ENCODE results near the gene HOXB8.
A peak's percentile ranks its signal among the peaks of the same experiment; 100 is the strongest.

Gene HOXB8

DNA sequence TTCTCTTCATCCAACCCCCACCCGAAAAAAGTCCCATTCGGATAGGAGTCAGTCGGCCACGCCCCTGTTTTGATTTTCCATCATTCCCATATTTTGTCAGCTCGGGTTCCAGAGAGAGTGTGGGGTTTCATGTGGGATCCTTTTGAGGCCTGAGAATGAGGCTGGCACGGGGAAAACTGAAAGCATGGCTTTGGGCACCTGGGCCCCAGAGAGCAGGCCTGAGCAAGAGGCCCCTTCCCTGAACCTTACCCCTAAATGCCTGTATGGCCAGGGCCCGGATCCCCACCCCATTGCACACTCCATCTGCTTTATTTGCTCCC lies 32.4 kb downstream of the HOXB8 start:
- no peak for DNase-seq

DNA sequence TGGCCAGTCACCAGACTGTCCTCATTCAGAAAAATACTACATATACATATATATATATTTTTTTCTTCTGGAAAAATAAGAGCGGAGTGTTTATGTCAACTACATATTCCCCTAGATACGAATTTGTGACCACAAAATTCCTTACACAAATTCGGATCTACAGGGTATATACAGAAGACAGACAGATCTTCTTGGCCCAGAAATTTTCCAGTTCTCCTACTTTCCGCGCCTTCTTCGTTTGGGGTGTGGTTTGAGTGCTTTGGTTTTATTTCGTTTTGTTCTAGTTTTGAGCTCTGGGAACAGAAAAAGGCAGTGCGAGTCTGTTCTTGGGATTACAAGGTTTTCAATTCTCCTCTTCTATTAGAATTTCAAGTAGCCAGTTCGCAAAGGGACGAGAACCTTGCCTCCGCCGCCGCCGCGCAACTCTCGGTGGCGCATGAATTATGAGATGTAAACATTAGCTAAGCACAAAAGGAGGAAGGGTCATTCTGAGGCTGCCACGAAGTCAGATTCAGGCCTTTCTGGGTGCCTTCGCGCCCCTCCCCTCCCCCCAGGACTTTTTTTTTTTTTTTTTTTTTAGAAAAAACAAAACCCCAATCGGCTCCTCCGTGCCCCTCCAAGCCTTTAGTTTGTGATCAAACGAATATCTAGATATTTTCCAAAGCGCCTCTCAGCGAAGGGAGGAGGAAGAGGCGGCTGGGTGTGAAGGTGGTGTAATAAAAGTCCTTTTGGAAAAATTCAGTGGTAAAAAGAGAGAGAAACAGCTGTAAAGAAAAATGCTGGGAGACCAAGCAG lies 35.1 kb downstream of the HOXB8 start:
- no peak for DNase-seq

DNA sequence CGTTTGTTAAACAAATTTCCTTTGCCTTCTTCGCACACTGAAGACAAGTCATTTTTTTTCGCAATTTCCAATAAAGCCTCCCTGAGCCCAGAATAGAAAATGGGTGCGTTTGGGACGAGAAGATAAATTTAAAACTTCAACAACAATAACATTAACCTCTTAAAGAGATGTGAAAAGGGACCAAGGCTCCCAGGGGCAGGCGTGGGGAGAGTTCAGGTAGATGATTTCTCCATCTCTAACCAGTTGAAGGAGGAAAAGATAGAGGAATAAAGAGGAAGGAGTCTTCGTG lies 35.7 kb downstream of the HOXB8 start:
- DNase-seq: no peak

DNA sequence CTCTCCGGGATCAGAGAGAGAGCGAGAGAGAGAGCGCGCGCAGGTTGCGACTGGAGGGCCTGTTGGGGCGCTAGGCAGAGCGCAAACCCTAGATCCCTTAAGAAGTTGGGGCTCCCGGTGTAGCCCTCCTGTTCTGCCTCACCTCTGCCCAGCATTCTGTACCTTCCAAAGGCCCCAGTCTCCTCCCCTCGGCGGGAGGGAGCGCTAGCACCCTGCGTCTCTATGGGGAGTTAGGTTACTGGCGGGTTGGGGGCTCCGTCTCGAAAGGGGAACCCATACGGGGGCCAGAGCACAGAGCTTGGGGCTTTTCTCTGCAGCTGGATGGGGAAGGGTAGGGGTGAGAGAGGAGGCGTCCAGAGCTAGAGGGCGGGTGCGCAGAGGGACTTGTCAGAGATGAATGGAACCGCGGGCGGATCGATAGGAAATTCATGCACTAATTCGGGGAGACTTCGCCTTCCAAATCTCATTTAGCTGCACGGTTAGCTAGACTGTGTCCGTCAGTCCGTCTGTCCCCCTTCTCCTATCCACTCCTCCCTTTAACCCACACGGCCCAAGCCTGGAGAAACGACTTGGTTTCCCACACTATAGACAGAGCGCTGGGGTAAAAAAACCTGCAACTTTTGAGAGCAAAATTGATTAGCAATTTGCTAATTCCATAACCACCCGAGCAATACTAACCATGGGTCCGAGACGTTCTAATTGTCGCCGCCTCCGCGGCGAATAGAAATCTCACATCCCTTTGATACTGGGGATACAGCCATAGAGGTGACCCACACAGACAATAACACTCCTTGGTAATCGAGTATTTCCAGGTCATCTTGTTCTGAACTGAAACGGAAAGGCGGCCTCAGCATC lies 36.2 kb downstream of the HOXB8 start:
- peak; percentile 32 for DNase-seq

DNA sequence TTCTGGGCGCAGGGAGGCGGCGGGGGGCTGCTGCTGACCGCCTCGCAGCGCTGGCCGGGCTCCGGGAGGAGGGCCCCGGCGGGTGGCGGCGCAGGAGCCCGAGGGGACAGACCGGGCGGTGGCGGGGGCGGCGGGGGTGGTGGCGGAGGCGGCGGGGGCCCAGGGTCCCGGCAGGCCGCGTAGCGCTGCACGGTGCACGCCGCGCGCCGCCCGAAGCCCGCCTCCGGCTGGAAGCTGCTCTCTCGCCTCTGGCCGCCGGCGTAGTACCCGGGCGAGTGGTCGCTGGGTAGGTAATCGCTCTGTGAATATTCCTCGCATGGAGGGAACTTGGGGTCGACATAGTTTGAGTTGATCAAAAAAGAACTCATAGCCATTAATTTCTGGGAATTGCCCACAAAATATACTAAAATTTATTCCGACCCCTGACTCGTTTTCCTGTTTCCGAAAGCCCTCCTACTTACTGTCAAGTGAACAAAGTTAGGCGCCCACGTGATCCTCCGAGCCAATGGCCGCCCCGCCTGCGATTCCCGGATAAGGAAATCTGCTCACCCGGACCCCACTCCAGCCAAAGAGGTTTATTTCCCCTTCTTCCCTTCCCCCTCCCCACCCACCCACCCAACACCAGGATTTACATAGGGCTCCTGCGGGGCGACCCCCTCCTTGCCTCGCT lies 37.0 kb downstream of the HOXB8 start, which contains the start of gene HOXB4:
TSS of gene HOXB4 (minus strand) at position 405 of the 670 bp plus-strand sequence. CDS start at position 374, 31 bp downstream.
- peak; percentile 69 for DNase-seq

DNA sequence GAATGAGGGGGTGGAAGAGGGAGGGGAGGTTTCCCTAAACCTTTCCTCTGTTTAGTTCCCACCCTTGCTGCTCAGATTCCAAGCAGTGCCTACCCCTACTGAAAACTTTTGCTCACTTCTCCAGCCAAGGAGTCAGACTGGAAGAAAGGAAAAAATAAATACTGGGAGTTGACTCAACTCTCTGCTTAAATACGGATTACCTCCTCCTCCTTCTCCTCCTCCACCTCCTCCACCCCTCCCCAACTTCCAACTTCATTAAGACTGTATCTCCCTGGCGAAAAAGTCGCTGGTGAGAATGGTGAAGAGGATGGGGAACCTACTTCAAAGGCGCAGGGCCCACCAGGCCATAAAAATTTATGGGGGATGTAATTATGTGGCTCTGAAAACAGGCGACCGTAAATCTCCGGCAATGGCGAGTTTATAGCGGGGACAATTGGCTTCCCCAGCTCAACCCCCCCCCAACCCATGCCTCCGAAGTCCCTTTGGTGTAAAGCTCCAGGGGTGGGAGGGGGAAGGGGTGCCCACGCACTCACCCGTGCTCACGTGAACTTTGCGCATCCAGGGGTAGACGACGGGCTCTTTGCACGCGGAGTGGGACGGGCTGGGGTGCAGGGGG lies 37.7 kb downstream of the HOXB8 start:
- DNase-seq: no peak

DNA sequence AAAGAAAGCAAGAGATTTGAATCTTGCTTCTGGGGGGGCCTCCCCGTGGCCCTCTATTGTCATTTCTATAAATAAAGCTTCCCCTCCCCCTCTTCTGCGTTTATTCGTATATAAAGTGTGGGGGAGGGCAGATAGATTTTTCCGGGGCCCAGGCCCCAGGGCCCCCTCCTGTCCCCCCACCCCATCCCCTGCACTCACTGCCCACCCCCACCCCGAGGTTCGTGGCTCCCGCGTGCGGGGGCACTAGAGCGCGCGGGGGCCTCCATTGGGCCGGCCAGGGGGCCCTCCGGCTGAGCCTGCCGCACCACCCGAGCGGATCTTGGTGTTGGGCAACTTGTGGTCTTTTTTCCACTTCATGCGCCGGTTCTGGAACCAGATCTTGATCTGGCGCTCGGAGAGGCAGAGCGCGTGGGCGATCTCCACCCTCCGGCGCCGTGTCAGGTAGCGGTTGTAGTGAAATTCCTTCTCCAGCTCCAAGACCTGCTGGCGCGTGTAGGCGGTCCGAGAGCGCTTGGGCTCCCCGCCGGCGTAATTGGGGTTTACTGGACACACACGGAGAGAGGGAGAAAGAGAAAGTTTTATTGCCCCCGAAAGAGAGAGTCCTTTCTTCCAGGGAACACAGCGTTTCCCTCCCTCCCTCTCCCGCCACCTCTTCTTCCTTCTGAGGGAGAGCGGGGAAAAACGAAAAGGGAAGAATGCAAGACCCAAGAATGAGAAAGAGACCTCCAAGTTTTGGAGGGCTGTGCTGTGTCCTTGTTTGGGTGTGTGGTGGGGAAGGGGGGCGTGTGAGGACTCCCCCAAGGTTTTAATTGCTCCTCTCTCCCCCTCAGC lies 38.4 kb downstream of the HOXB8 start:
- DNase-seq: no peak

DNA sequence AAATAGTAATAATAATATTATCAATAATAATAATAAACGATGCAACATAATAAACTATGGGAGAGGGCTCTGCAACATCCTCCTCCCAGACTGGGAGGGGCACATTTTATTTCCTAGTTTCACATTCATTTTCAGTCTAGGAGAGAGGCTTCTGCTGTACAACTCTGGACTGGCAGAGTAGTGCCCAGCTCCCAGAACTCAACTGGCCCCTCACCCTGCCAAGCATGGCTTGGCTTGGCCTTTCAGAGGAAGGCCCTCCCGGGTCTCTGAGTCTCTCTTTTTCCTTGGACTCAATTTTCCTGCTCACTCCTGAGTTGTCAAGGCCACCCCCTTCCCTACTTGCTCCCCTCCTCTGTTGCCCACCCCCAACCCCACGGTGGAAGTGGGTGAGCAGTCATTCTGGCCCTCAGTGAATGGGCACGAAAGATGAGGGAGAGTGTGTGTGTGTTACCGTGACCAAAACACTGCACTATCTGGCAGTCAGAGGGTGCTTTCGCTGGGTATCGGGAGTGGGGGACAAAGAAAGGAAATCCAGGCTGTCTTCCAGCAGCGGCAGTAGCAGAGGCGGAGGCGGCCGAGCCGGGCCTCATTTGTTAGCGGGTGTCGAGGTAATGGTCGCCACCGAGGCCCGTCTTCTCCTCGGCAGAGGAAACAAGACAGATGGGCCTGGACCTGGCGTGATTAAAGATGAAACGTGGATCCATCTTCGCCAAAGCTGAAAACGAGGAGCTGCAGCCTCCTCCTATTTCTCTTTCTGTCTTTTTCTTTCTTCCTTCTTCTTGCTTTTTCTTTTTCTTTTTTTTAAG lies 39.2 kb downstream of the HOXB8 start:
- DNase-seq: no peak

DNA sequence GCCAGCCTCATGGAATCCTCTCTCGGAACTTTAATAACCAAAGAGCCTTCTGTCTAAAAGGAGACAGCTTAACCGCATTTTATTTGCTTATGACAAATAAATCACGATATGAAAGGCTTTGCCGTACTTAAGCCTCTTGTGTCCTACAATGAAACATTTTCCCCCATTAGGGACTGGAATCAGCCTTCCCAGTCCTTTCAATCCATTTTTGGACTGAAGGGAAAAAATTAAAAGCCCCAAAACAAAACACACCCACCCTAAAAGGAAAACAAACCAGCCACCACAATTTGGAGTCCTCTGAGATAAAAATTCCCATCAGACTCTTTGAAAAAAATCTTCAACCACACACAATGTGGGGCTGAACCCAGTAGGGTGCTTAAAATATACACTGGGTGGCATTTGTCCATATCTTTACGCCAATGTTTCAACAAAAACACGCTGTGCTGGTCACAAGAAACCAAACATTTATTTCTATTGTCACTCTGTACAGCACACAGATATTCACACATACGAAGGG lies 40.0 kb downstream of the HOXB8 start:
- no peak for DNase-seq

DNA sequence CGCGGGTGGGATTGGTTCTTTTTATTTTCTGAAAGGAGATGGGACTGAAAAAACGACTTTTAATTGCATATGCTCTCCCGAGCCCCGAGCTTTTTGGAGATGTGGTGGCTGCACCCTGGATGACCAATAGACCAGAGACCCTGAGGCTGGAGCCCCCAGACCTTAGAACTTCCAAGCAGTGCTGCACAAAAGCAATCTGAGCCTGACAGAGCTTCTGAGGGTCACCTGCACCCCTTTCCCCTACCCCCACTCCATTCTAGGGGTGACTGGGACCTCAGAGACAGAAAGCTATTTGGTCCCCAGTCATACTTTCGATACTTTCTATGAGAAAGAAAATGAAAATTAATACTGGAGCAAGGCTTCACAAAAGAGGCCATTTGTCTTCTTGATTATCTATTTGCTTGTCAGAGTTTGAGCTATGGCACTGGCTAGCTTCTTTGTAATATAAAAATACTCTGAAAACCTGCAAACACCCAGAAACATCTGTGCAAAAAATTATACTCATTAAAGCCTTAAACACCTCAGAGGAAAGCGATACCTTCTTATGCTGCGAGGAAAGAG lies 40.5 kb downstream of the HOXB8 start:
- no peak for DNase-seq

DNA sequence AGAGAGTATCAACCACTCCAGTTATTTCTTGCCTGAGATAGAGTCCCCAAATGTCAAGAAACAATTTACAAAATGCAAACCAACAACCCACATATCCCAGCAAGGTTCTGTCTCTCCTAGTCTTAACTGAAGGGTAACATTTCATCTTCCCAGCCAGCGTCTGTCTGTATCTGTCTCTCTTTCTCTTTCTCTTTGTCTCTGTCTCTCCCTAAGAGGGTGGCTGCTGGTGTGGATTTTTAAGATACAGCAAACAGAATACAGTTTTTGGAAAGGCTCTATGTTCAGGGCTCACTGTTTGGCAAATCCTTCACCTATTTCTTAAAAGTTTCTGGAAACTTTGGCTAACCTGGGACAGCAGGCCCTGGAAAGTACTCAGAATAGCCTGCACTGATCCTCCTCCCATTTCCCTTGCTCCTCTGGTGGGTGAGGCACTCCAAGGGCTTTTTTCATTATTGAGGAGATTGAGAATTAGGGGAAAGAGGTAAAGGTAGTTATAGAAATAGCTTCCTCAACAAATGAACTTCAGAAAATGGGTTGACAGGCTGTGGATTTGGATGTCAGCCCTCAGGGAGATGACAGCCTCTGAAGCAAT lies 43.2 kb downstream of the HOXB8 start:
- no peak for DNase-seq

DNA sequence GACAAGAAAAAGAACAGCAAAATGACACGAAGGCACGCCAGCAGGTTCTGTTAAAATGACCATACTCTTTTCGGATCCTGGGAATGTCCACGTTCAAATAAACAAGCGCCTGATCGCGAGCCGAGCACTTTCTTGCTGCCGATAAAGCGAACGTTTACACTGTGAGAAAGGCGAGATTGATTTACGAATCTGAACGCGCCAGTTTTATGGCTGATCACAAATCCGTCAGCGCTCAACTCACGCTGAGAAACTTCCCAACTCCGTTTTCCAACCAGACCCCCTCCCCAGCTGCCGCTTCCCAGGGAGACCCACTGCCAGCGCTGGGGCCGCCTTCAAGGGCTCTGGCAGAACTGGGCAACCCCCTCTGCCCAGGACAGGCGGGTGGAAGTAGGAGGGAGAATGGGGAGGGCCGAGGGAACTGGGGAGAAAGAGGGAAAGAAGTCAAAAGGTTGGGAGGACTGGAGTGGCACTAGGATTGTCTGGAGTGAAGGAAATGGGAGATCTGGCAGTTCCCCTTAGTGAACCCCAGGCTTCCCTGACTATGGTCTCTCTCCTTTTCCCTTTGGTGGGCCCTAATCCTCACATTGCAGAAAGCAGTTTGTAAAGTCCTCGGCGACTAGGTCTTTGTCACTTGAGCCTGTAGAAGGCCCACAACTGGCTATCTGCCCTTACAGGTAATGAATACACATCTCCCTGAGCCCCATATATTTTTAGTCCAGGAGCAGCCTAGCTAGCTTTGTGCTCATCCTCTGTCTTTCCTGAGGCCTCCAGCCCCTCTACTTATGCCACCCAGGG lies 43.9 kb downstream of the HOXB8 start:
- DNase-seq: no peak

DNA sequence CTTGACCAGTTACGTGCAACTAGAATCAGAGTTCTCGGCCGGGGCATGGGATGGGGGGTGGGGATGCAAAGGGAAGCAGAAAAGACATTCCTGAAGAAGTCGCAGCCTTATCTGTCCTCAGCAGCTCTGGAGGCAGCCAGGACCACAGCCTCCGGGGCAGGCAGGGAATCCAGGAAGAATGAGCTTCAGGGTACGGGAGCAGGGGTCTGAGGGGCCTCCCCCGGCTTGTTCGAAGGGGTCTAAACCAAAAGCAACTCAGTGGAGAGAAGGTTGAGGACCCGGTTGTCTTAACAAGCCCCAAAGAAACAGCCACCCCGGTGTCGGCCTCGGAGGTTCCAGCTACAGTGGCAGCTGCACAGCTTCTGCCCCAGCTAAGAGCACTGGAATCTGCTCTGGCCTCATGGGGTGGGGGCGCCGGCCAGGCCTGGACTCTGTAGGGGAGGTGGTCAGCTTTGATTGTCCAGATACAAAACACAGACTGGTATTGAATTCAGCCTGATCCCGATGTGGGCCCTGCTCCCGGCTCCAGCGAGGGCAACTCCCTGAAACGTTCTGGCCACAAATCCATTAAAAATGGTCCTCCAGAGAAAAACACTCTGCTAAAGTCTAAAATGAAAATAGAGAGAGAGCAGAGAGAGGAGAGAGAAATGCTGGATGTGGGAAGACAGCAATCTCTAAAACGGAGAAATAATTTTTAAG lies 44.6 kb downstream of the HOXB8 start:
- DNase-seq: no peak

DNA sequence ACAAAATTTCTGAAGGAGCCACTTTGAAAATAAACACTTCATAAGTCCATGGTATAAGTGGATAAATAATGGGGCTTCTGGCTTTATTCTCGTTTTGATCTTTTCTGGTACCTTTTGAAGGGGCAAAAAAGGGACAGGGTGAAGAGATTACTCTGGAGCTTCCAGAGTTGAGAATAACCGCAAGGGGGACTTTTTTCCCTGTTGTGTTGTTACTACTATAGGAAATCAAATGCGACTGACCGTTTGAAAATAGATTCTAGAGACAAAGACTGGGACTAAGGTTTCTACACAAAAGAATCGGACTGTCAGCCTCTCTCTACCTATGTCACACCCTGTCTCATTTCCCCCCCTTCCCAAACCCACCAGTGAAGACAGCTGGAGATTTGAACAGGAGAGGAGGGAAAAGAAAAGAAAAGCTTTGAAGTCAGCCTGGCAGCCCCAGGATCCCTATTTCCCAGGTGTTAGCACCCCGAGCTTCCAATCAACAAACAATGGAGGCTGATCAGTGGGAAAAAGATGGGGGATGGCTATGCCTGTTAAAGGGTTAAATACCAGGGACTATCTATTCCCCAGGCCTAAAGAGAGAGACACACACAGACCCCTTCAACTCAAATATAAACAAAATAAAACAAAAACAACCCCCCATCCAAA lies 45.3 kb downstream of the HOXB8 start:
- DNase-seq: no peak

DNA sequence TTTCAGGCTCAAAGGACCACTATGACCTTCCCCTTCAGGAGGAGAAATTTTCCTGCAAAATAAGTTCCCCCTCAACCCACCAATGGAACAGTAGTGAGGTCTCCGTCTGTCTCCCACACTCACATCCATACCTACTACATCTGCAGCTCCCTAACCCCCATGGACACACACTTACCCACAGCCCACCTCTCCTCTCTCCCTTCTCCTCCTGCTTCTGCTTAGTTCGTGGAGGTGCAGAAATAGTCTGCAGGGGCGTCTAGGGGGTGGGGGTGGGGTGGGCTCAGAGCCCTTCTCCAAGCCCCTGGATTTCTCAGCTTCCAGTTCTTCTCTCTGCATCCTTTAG lies 45.9 kb downstream of the HOXB8 start:
- DNase-seq: no peak

DNA sequence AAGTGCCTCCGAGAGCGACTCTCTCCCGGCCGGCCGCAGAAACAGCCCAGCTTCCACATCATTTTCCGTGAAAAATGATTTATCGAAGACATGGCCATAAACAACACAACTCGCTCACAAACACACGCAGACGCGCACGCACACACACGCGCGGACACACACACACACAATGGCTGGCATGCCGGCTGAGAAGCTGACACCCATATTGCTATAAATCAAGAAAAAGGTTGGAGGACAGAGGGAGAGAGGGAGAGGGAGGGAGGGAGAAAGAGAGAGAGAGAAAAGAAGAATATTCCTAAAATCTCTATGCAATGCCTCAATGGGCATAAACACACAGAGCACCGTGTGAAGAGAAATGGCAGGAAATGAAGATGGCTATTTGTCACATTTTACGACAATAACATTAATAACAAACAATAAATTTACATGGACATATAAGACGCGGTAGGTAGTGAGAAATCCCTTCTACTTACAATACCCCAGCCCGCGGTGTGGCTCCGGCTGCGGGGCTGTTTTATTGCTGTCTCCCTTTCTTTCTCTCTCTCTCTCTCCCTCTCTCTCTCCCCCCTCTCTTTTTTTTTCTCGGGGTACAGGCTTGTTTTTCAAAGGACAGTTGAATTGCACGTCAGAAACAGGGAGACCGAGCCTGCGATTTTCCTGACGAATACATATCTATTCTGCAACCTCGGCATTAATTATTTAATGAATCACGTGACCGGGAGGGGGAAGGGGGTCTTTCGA lies 46.4 kb downstream of the HOXB8 start:
- DNase-seq: no peak

DNA sequence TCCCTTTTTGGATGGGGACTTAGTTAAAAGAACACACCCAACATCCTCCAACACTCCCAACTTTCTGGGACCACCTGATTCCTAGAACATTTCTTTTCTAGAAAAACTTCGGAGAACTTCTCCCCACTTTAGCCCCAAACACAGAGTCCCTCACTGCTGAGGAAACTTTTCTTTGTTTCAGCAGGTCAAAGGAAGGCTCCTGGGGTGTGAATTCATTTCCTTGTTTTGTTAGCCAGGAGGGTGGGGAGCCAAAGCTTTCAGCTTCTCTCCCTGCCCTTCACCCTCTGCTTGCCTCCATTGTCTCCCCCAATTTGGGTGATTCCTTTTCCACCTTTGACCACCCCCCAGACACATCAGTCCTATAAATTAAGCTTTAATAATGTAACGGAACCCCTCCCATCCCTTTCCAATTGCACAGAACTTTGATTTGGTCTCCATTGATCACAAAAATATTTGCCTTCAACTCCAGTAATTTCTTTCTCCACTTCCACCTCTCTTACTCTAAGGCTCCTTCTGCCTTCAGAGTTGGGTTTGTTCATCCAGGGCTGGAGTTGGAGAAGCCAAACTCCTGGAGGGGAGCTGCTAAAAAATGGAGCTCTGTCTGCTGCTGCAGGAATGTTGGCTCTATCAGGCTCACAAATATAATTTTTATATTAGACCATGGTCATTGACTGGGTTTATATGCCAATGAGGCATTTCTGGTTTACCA lies 47.3 kb downstream of the HOXB8 start:
- no peak for DNase-seq
